Uterus (tissue), 2 donors: ENCODE measurements around the gene MAST2.

Experiments
- POLR2A ChIP-seq, 2 donors: fragments of 450-650 bp; IDR thresholded peaks; one replicate each; pipeline ENCODE4 v1.6.1; 2016; ENCODE audit warnings: antibody characterized with exemption in 2 of 2, mild to moderate bottlenecking in 1 of 2, moderate library complexity in 1 of 2
- TF ChIP-seq, protein P1 (sequence below), 4 experiments: fragments of 200-600 bp in 2 of 4; fragments of 450-650 bp in 2 of 4; sonication (generic) in 2 of 4; IDR thresholded peaks; one replicate each; pipeline ENCODE4 v1.5.1; 2016 to 2019; ENCODE audit warnings: antibody characterized with exemption in 4 of 4, mild to moderate bottlenecking in 2 of 4, moderate library complexity in 1 of 4

DNA sequence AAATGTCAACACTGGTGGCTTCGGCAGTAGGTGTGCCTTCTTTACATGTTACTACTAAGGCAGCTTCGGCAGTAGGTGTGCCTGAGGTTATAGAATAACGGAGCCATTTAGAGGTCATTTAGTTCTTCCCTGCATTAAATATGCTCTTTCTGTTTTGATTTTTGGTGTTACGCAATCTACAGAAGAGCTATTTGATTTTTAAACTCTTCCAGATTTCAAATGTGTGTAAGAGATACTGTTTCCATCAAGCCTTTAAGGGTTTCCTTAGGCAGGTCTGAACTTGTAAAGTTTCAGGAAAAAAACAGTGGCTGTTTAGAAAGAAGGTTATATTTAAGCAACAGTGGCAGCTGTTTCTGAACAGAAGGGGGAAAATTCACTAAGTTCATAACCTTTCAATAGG is 274.2 kb downstream of the MAST2 start:
- TF ChIP-seq, protein P1, sequence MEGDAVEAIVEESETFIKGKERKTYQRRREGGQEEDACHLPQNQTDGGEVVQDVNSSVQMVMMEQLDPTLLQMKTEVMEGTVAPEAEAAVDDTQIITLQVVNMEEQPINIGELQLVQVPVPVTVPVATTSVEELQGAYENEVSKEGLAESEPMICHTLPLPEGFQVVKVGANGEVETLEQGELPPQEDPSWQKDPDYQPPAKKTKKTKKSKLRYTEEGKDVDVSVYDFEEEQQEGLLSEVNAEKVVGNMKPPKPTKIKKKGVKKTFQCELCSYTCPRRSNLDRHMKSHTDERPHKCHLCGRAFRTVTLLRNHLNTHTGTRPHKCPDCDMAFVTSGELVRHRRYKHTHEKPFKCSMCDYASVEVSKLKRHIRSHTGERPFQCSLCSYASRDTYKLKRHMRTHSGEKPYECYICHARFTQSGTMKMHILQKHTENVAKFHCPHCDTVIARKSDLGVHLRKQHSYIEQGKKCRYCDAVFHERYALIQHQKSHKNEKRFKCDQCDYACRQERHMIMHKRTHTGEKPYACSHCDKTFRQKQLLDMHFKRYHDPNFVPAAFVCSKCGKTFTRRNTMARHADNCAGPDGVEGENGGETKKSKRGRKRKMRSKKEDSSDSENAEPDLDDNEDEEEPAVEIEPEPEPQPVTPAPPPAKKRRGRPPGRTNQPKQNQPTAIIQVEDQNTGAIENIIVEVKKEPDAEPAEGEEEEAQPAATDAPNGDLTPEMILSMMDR (IDR thresholded peaks at IDR 0.05): no peak
- TF ChIP-seq POLR2A (IDR thresholded peaks at IDR 0.05): no peak
